ENCODE results near the gene PLEKHA6. TPM values are rescaled to one million over a fixed set of nuclear protein-coding genes. Genes with fewer than 3 reads are reported as not detected.

Gene PLEKHA6
- total and polyA plus RNA-seq, 8 donors: 5.1 to 24.4 (median 16.1) TPM

DNA sequence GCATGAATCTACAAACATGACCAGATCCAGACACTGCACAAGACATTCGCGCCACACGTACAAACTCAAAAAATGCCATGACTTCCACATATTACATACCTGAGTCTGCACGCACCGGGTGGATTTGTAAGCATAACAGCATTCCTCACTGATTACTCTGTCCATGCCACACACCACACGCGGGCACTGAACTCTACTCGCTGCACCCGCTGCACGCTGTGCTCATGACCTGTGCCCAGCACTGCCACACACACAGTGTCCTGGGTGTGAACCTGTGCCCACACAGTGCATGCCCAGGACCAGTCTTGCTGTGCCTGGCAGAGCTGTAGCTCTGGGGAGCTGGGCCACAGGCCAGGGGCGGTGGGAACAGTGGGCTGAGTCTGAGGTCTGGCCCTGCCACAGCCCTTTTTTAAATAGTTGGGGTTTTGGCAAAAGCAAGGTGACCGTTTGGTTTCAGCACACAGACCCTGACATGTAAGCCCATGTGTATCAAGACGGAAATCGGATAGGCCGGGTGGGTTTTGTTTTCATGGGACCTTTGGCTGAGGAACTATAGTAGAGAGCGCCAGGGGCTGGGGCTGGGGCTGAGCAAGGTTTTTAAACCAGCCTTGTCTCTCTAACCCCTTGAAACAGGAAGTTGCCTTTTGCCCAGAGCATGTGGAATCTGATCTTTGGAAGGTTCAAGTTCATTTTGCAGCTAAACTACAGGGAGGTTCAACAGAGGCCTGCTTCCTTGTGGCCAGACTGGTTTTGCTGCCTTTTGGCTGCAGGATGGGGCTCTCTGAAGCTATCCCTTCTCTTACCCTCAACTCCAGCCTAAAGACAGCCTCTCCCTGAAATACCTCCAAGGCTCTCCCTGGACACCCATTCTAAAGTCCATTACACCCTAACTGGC, 133.6 kb downstream of the PLEKHA6 start:
- peak in 2 of 4 donors; percentile 3 to 54 for DNase-seq
- Histone ChIP-seq H3K4me3 (no peak overlapping the region), H3K27ac (no peak overlapping the region), H3K27me3 (no peaks in the 10 kb centered on the region), H3K36me3 (no peaks in the 10 kb centered on the region), H3K9me3 (no peaks in the 10 kb centered on the region), H3K4me1 (no peaks in the 10 kb centered on the region)
- intact Hi-C loops (cut with DNase I): no loop called here
- TF ChIP-seq, protein P1, sequence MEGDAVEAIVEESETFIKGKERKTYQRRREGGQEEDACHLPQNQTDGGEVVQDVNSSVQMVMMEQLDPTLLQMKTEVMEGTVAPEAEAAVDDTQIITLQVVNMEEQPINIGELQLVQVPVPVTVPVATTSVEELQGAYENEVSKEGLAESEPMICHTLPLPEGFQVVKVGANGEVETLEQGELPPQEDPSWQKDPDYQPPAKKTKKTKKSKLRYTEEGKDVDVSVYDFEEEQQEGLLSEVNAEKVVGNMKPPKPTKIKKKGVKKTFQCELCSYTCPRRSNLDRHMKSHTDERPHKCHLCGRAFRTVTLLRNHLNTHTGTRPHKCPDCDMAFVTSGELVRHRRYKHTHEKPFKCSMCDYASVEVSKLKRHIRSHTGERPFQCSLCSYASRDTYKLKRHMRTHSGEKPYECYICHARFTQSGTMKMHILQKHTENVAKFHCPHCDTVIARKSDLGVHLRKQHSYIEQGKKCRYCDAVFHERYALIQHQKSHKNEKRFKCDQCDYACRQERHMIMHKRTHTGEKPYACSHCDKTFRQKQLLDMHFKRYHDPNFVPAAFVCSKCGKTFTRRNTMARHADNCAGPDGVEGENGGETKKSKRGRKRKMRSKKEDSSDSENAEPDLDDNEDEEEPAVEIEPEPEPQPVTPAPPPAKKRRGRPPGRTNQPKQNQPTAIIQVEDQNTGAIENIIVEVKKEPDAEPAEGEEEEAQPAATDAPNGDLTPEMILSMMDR (IDR thresholded peaks at IDR 0.05): no peak
- ATAC-seq: peak; percentile 59

DNA sequence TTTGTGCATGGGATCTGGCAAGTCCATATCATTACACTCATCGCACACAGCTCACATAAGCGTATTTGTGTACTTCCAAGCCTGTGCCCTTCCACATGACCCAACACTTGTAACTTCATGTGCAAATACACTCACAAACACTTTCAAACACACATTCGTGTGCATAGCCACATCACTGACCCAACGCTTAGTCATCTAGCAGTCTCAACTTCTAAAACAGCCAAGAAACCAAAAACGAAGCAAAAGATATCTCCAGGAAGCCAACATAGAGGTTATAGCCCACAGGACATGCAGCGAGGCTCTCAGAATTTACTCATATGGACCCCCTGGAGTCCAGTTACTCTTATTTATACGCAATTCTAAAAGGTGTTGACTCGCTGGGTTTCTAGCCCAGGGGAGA, 135.1 kb downstream of the PLEKHA6 start:
- no peaks in the 10 kb centered on the region for H3K36me3 ChIP-seq
- no peaks in the 10 kb centered on the region for H3K9me3 ChIP-seq
- no peak for ATAC-seq
- H3K4me3 ChIP-seq: no peak overlapping the region
- no peak for DNase-seq
- intact Hi-C loops (cut with DNase I): no loop called here
- H3K4me1 ChIP-seq: no peaks in the 10 kb centered on the region
- no peaks in the 10 kb centered on the region for H3K27me3 ChIP-seq
- TF ChIP-seq, protein P1 (IDR thresholded peaks at IDR 0.05): no peak
- H3K27ac ChIP-seq: no peak overlapping the region

DNA sequence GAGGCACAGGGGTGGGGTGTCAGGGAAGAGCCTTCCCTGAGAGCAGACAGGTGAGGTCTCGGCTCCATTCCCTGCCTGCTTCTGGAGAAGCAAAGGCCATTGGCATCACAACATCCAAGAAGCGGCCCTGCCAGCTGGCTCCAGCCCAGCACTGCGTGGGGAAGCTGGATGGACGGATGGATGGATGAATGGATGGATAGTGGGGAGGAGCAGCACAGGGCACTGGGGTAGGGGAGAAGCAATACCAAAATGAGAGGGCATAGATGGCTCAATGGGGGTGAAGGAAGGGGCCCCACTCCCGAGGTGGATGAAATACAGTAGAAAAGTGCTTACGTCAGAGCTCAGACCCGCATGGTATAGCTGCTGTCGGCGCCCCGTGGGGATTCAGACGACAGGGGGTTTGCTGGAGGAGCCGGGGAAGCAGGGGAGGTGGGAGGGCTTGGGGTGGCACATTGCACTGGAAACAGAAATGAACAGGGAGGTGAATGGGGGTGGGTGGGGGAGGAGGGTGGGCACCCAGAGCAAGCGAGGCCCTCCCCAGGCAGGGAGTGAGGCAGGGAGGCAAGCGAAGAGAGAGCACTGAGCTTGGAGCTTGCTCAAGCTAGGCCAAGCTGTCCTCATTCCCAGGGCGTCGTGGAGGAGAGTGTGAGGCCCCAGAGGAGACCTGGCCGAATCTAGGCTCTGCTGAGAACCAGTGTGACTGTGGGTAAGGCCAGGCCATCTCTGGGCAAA, 136.4 kb downstream of the PLEKHA6 start:
- intact Hi-C loops (cut with DNase I): no loop called here
- no peaks in the 10 kb centered on the region for H3K27me3 ChIP-seq
- DNase-seq (no peak), ATAC-seq (no peak)
- H3K9me3 ChIP-seq: no peaks in the 10 kb centered on the region
- H3K4me1 ChIP-seq: no peaks in the 10 kb centered on the region
- H3K4me3 ChIP-seq: no peak overlapping the region
- TF ChIP-seq, protein P1 (IDR thresholded peaks at IDR 0.05): no peak
- H3K27ac ChIP-seq: no peak overlapping the region
- H3K36me3 ChIP-seq: no peaks in the 10 kb centered on the region

DNA sequence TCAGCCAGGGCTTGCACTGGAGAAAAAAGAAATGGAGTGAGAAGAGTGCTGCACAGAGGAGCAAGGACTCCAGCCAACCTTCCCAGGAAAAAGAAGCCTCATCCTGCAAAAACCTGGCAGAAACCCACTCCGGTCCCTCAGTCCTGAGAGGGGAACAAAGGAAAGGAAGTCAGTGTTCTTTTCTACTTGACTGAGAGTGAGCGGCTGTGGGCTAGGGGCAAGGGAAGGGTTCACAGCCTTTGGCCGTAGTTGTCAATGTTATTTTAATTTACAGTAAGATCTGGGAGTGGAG, 137.0 kb downstream of the PLEKHA6 start:
- DNase-seq: no peak
- no peaks in the 10 kb centered on the region for H3K27me3 ChIP-seq
- TF ChIP-seq, protein P1 (IDR thresholded peaks at IDR 0.05): no peak

DNA sequence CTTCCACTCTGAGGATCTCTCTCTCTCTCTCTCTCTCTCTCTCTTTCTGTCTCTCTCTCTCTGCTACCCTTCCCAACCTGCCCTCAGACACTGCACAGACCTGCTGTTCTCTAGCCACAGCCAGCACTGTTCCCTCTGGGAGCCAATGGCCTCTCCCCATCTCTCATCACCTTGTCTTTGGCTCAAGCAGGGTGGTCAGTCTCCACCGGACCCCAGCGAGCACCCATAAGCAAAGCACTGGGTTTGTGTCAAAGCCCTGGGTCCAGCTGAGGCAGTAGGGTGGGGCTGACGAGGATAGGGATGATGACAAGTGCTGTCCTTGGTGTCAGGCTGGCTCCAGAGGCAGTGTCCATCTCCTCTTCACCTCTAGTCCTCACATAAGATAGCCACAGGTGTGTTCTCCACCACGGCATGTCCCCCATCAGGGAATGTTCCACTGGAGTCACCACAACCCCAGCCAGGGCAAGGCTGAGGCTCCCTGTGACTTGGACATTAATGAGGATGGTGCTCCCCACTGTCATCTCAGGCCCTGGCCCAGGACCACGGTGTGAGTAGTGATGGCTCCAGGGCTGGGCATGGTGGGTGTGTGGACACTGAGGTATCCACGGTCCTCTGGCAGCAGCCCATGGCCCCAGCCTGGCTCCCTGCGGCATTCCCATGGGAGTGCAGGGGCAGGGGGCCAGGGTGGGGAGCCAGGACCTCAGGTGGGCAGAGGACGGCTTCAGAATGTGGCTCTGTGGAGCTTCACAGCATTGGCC, 137.5 kb downstream of the PLEKHA6 start:
- intact Hi-C loops (cut with DNase I): no loop called here
- H3K27me3 ChIP-seq: no peaks in the 10 kb centered on the region
- ATAC-seq: no peak
- H3K27ac ChIP-seq: no peak overlapping the region
- no peak overlapping the region for H3K4me3 ChIP-seq
- no peaks in the 10 kb centered on the region for H3K4me1 ChIP-seq
- TF ChIP-seq, protein P1 (IDR thresholded peaks at IDR 0.05): no peak
- DNase-seq: no peak
- H3K9me3 ChIP-seq: no peaks in the 10 kb centered on the region
- no peaks in the 10 kb centered on the region for H3K36me3 ChIP-seq

More for the DNA sequence above, 137.0 kb downstream of the PLEKHA6 start:
- intact Hi-C loops (cut with DNase I): no loop called here
- Histone ChIP-seq H3K36me3 (no peaks in the 10 kb centered on the region), H3K27ac (no peak overlapping the region), H3K9me3 (no peaks in the 10 kb centered on the region), H3K4me1 (no peaks in the 10 kb centered on the region), H3K4me3 (no peak overlapping the region)
- no peak for ATAC-seq
